ENCODE measurements around the gene GJA3. TPM values are rescaled to one million over a fixed set of nuclear protein-coding genes. Genes with fewer than 3 reads are reported as not detected.

GJA3 gene
- total and polyA plus RNA-seq, 8 donors = 0.03 to 0.40 (median 0.08) TPM

GRCh38 chr13:20118268-20119140 is 42.3 kb downstream of the GJA3 start:
- Histone ChIP-seq H3K9me3 (no peaks in the 10 kb centered on the region), H3K4me1 (peaks cover 0 to 5% (median 0%) of the 10 kb centered on the region in 3 donors), H3K27ac (peak overlapping the region; percentile 82 to 90 (median 86)), H3K27me3 (no peaks in the 10 kb centered on the region), H3K4me3 (peak overlapping the region; percentile 51 to 74 (median 66)), H3K36me3 (no peaks in the 10 kb centered on the region)
- 1 to 3% methylated on average over 46 to 54 of the region's 55 CpGs for WGBS, 2 donors
- ATAC-seq = peak; percentile 82 to 91 (median 86)
- intact Hi-C loops (cut with DNase I) = no loop called here
- peak; percentile 69 to 90 (median 82) for DNase-seq
- FAIRE-seq = no peak
- TF ChIP-seq CTCF (IDR thresholded peaks at IDR 0.05) = no peak

- H3K36me3 ChIP-seq = no peaks in the 10 kb centered on the region
- 85 to 87% methylated on average over 6 of the region's 6 CpGs for WGBS, 2 donors
- no peaks in the 10 kb centered on the region for H3K27me3 ChIP-seq
- ATAC-seq = no peak
- intact Hi-C loops (cut with DNase I) = no loop called here
- H3K4me3 ChIP-seq = no peak overlapping the region
- FAIRE-seq = no peak
- H3K27ac ChIP-seq = no peak overlapping the region
- DNase-seq = no peak
- no peaks in the 10 kb centered on the region for H3K9me3 ChIP-seq
- TF ChIP-seq CTCF (IDR thresholded peaks at IDR 0.05) = no peak
- H3K4me1 ChIP-seq = peaks cover 0 to 5% (median 0%) of the 10 kb centered on the region in 3 donors
Measured at GRCh38 chr13:20116213-20116612, 44.6 kb downstream of the GJA3 start.

GRCh38 chr13:20114066-20114610 is 46.7 kb downstream of the GJA3 start:
- Histone ChIP-seq H3K36me3 (no peaks in the 10 kb centered on the region), H3K27ac (no peak overlapping the region), H3K4me1 (no peaks in the 10 kb centered on the region), H3K9me3 (no peaks in the 10 kb centered on the region), H3K27me3 (no peaks in the 10 kb centered on the region), H3K4me3 (no peak overlapping the region)
- intact Hi-C loops (cut with DNase I) = no loop called here
- FAIRE-seq (no peak), ATAC-seq (no peak), DNase-seq (no peak)
- 72 to 81% methylated on average over 10 of the region's 10 CpGs for WGBS, 2 donors
- TF ChIP-seq CTCF (IDR thresholded peaks at IDR 0.05) = no peak

GRCh38 chr13:20109037-20109436 is 51.8 kb downstream of the GJA3 start:
- DNase-seq = no peak
- H3K27me3 ChIP-seq = no peaks in the 10 kb centered on the region
- 79 to 94% methylated on average over 2 of the region's 2 CpGs for WGBS, 2 donors
- no peak for FAIRE-seq
- H3K4me1 ChIP-seq = peaks cover 0 to 4% (median 0%) of the 10 kb centered on the region in 3 donors
- no peak for TF ChIP-seq CTCF (IDR thresholded peaks at IDR 0.05)
- no peak overlapping the region for H3K4me3 ChIP-seq
- no peaks in the 10 kb centered on the region for H3K36me3 ChIP-seq
- no peaks in the 10 kb centered on the region for H3K9me3 ChIP-seq
- intact Hi-C loops (cut with DNase I) = no loop called here
- no peak overlapping the region for H3K27ac ChIP-seq
- ATAC-seq = no peak

GRCh38 chr13:20106742-20107141 is 54.1 kb downstream of the GJA3 start:
- Histone ChIP-seq H3K9me3 (no peaks in the 10 kb centered on the region), H3K27me3 (no peaks in the 10 kb centered on the region), H3K36me3 (no peaks in the 10 kb centered on the region), H3K4me3 (no peak overlapping the region), H3K4me1 (peaks cover 0 to 4% (median 0%) of the 10 kb centered on the region in 3 donors), H3K27ac (no peak overlapping the region)
- ATAC-seq = peak in 3 of 4 donors; percentile 72 to 81 (median 76)
- FAIRE-seq = no peak
- no peak for TF ChIP-seq CTCF (IDR thresholded peaks at IDR 0.05)
- intact Hi-C loops (cut with DNase I) = no loop called here
- DNase-seq = no peak
- WGBS, 2 donors = 4 to 7% methylated on average over 4 of the region's 4 CpGs

Data from pancreas (tissue), 10 donors.